Naive thymus-derived CD8-positive, alpha-beta T cell (primary cell): Measurements from ENCODE around the gene ABHD10. TPM values are rescaled to one million over a fixed set of nuclear protein-coding genes. Genes with fewer than 3 reads are reported as not detected.
A peak's percentile ranks its signal among the peaks of the same experiment; 100 is the strongest.
"Not testable (repeated sequence)": the region's sequence is repeated elsewhere in the genome, so short reads cannot be mapped to it uniquely, and the experiment has no call there.

Source experiments
- ATAC-seq, 2 donors: fragments of 150-1000 bp; cut with Tn5 transposase in 1 of 2; sonication (Bioruptor Pico), chemical (Tn5 transposase) in 1 of 2; 1 replicate in 1 of 2; 2 replicates in 1 of 2; pipeline ENCODE4 v1.10.0; 2021; ENCODE audit warnings: mild to moderate bottlenecking in 2 of 2, moderate library complexity in 2 of 2
- POLR2A ChIA-PET: fragments of 350-600 bp; sonication (Branson Sonifier 250); formaldehyde crosslinking; loops from one replicate; lab custom pipeline; 2021; ENCODE audit warnings: antibody characterized with exemption; lab: Charles Lee
- DNase-seq, 10 donors: peaks; one replicate each; pipeline versions ENCODE4 v3.0.0 to v3.0.0-alpha.2; 2020 to 2022
- H3K27ac Mint-ChIP-seq, 10 donors: one replicate each; pipeline ENCODE4 v1.8.0; 2020 to 2022; ENCODE audit warnings: mild to moderate bottlenecking in 10 of 10, mixed read lengths in 10 of 10, moderate library complexity in 4 of 10, inconsistent platforms in 1 of 10
- H3K27me3 Mint-ChIP-seq, 5 donors: one replicate each; pipeline ENCODE4 v1.8.0; 2021 to 2022; ENCODE audit warnings: mixed read lengths in 5 of 5
- H3K36me3 Mint-ChIP-seq, 3 donors: one replicate each; pipeline ENCODE4 v1.8.0; 2020 to 2022; ENCODE audit warnings: mixed read lengths in 3 of 3, mild to moderate bottlenecking in 2 of 3, inconsistent platforms in 1 of 3
- H3K4me1 Mint-ChIP-seq, 4 donors: one replicate each; pipeline ENCODE4 v1.8.0; 2021 to 2022; ENCODE audit warnings: mixed read lengths in 4 of 4
- H3K4me3 Mint-ChIP-seq, 10 donors: one replicate each; pipeline ENCODE4 v1.8.0; 2020 to 2022; ENCODE audit warnings: mild to moderate bottlenecking in 10 of 10, mixed read lengths in 10 of 10, moderate library complexity in 6 of 10, inconsistent platforms in 1 of 10
- H3K9me3 Mint-ChIP-seq, 9 donors: one replicate each; pipeline ENCODE4 v1.8.0; 2020 to 2022; ENCODE audit warnings: mixed read lengths in 9 of 9, mild to moderate bottlenecking in 3 of 9, inconsistent platforms in 1 of 9, moderate library complexity in 1 of 9
- polyA plus RNA-seq, 3 donors: library from polyadenylated mRNA; unstranded; fragments of 300-500 nt; fragmentation: Illumina TruSeq; gene quantifications; one replicate each; pipeline ENCODE4 v1.2.3, GENCODE V29; 2021
- total RNA-seq, 8 experiments: library from RNA in 2 of 8; stranded (reverse) in 2 of 8; gene quantifications; one replicate each; pipeline ENCODE4 v1.2.3 and lab custom pipeline; 2021 to 2026

Gene ABHD10
- total and polyA plus RNA-seq, 5 experiments from 2014 or later = 31.3 to 40.9 (median 39.2) TPM

DNA sequence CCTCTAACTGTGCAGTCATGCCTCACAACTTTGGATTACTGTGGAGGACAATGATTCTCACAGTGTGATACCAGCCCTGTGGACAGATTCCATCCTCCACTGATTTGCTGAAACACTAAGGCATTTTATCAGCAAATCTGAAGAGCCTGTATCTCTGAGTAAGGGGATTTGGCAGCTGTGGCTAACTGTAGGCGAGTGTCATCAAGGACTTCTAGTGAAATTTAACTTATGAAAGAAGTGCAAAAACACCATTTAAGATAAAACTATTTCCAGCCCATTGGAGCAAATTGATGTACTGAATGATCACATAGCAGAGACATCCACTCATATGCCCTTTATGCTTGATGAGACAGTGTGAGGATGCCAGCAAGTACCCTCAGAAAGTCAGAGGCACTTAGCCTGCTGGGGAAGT, 41.9 kb downstream of the ABHD10 start:
- Mint-ChIP-seq H3K9me3 (peaks cover 0 to 10% (median 0%) of the 10 kb centered on the region in 9 donors), H3K4me1 (no peaks in the 10 kb centered on the region), H3K27ac (no peak overlapping the region), H3K27me3 (peaks cover 0 to 3% (median 0%) of the 10 kb centered on the region in 5 donors), H3K4me3 (no peak overlapping the region), H3K36me3 (peaks cover 0 to 9% (median 0%) of the 10 kb centered on the region in 3 donors)
- DNase-seq (no peak), ATAC-seq (no peak)
- POLR2A ChIA-PET = no interaction called here

- H3K27me3 Mint-ChIP-seq = peaks cover 0 to 2% (median 0%) of the 10 kb centered on the region in 5 donors
- no peak overlapping the region for H3K27ac Mint-ChIP-seq
- POLR2A ChIA-PET = interaction anchor here (0.6 kb wide), 1 partner anchor 29 kb away, joined by 3 read pairs; no protein-coding TSS in a partner anchor
- peaks cover 0 to under 1% (median 0%) of the 10 kb centered on the region in 9 donors for H3K9me3 Mint-ChIP-seq
- ATAC-seq = no peak
- H3K4me3 Mint-ChIP-seq = no peak overlapping the region
- no peaks in the 10 kb centered on the region for H3K4me1 Mint-ChIP-seq
- peaks cover 0 to under 1% (median 0%) of the 10 kb centered on the region in 3 donors for H3K36me3 Mint-ChIP-seq
- no peak for DNase-seq
Measured at GRCh38 chr3:112027142-112027541, 48.3 kb downstream of the ABHD10 start.

- ATAC-seq (no peak), DNase-seq (no peak)
- H3K36me3 Mint-ChIP-seq = no peaks in the 10 kb centered on the region
- H3K27ac Mint-ChIP-seq = no peak overlapping the region
- POLR2A ChIA-PET = no interaction called here
- H3K4me1 Mint-ChIP-seq = no peaks in the 10 kb centered on the region
- no peak overlapping the region for H3K4me3 Mint-ChIP-seq
- H3K9me3 Mint-ChIP-seq = no peaks in the 10 kb centered on the region
- H3K27me3 Mint-ChIP-seq = peaks cover 0 to 2% (median 0%) of the 10 kb centered on the region in 5 donors
Measured at GRCh38 chr3:112027826-112028225, 49.0 kb downstream of the ABHD10 start.

DNA sequence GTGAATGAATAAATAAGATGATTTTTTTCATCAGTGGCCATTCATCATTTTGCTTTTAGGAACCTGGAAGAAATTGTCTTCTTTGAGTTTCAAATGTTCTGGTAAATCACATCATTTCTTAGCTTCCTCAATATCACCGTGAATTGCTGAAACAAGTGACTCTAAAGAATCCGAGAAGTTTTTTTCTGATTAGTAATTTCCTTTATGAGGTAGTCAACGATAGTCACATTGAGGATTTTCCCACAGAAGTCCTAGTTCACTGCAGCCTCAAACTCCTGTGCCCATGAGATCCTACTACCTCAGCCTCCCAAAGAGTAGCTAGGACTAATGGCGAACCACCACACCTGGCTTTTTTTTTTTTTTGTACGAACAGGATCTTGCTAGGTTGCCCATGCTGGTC, 52.1 kb downstream of the ABHD10 start:
- DNase-seq (no peak), ATAC-seq (no peak)
- H3K4me1 Mint-ChIP-seq = no peaks in the 10 kb centered on the region
- no peak overlapping the region for H3K4me3 Mint-ChIP-seq
- peaks cover 0 to 2% (median 0%) of the 10 kb centered on the region in 5 donors for H3K27me3 Mint-ChIP-seq
- H3K27ac Mint-ChIP-seq = no peak overlapping the region
- POLR2A ChIA-PET = no interaction called here
- no peaks in the 10 kb centered on the region for H3K36me3 Mint-ChIP-seq
- no peaks in the 10 kb centered on the region for H3K9me3 Mint-ChIP-seq

GRCh38 chr3:112032098-112032731, 53.4 kb downstream of the ABHD10 start:
- H3K9me3 Mint-ChIP-seq = no peaks in the 10 kb centered on the region
- no peak for ATAC-seq
- no peak overlapping the region for H3K4me3 Mint-ChIP-seq
- no peaks in the 10 kb centered on the region for H3K27me3 Mint-ChIP-seq
- POLR2A ChIA-PET = no interaction called here
- H3K27ac Mint-ChIP-seq = peak overlapping the region in 1 of 10 donors; percentile 9
- no peaks in the 10 kb centered on the region for H3K4me1 Mint-ChIP-seq
- H3K36me3 Mint-ChIP-seq = no peaks in the 10 kb centered on the region
- no peak for DNase-seq

- POLR2A ChIA-PET = no interaction called here
- H3K9me3 Mint-ChIP-seq = peaks cover 0 to 2% (median 0%) of the 10 kb centered on the region in 9 donors
- no peak within 1 kb of the TSS for H3K4me3 Mint-ChIP-seq
- H3K27me3 Mint-ChIP-seq = no peaks in the 10 kb centered on the region
- H3K27ac Mint-ChIP-seq = no peak within 1 kb of the TSS
- no peaks in the 10 kb centered on the region for H3K4me1 Mint-ChIP-seq
- no peaks in the 10 kb centered on the region for H3K36me3 Mint-ChIP-seq
- ATAC-seq (no peak), DNase-seq (no peak)
Measured at GRCh38 chr3:112034436-112034835, 55.6 kb downstream of the ABHD10 start, which contains the start of gene TMPRSS7. TMPRSS7 (plus strand) TSS chr3:112034736; CDS start chr3:112034846, 110 bp downstream.

GRCh38 chr3:112035241-112035640, 56.4 kb downstream of the ABHD10 start:
- Mint-ChIP-seq H3K9me3 (peaks cover 0 to 2% (median 0%) of the 10 kb centered on the region in 9 donors), H3K27ac (no peak overlapping the region), H3K36me3 (no peaks in the 10 kb centered on the region), H3K27me3 (no peaks in the 10 kb centered on the region), H3K4me1 (no peaks in the 10 kb centered on the region), H3K4me3 (no peak overlapping the region)
- ATAC-seq (no peak), DNase-seq (no peak)
- POLR2A ChIA-PET = no interaction called here

- POLR2A ChIA-PET, H3K9me3 Mint-ChIP-seq, DNase-seq, H3K27ac Mint-ChIP-seq, ATAC-seq, H3K27me3 Mint-ChIP-seq, H3K4me1 Mint-ChIP-seq, H3K4me3 Mint-ChIP-seq, H3K36me3 Mint-ChIP-seq: not testable (repeated sequence)
Measured at GRCh38 chr3:112037194-112037593, 58.4 kb downstream of the ABHD10 start.

DNA sequence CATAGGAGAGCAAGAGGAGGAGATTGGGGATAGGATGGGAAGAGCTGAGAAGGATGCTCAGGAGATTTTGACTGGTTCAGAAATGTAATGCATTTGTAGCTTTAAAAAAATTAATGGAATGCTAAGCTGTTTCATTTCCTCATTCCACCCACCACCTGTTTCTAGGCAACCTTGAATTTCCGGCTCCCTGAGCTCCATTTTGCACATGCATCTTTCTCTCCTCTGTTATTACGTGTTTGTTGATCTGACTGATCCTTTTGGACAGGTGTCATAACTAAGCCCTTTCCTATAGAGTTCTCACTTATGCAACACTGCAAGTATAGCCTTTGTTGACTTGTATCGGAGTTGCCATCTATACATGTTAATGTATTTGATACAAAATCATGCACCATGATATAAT, 60.0 kb downstream of the ABHD10 start:
- Mint-ChIP-seq H3K27ac (no peak overlapping the region), H3K36me3 (no peaks in the 10 kb centered on the region), H3K27me3 (no peaks in the 10 kb centered on the region), H3K9me3 (peaks cover 0 to 2% (median 0%) of the 10 kb centered on the region in 9 donors), H3K4me1 (no peaks in the 10 kb centered on the region), H3K4me3 (no peak overlapping the region)
- ATAC-seq = no peak
- POLR2A ChIA-PET = no interaction called here
- no peak for DNase-seq

DNA sequence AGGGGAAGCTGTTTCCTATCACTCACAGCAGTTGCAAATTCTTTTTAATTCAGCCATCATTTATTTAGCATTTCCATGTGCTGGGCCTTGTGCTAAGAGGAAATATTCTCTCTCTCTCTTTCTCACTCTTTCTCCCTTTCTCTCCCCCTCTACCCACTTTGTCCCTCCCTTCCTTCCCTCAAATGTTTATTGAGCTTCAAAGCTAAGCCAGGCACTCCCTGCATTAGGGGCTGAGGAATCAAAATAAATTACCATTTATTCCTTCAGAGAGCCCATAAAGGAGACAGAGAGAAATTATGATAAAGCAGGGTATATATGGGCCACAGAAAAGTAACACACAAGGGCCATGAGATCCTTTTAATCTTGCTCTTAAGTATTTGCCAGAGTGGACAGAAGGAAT, 62.5 kb downstream of the ABHD10 start:
- POLR2A ChIA-PET = no interaction called here
- Mint-ChIP-seq H3K27me3 (no peaks in the 10 kb centered on the region), H3K4me3 (no peak overlapping the region)

DNA sequence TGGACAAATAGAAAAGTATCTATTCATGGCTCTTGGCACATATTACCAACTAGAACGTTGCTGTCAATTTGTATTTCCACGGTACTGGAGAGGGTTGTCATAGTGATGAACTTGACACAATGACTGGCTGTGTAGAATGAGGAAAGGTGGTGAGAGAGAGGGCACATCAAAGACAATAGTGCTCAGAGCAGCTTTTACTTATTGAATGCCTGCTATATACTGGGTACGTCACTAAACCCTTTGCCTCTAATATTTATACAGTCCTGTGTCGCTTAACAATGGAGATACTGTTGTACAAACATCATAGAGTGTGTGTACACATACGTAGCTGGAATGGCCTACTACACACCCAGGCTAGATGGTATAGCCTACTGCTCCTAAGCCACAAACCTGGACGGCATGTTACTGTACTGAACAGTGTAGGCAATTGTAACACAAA, 64.0 kb downstream of the ABHD10 start:
- no peak overlapping the region for H3K4me3 Mint-ChIP-seq
- H3K9me3 Mint-ChIP-seq = no peaks in the 10 kb centered on the region
- no peaks in the 10 kb centered on the region for H3K4me1 Mint-ChIP-seq
- POLR2A ChIA-PET = no interaction called here
- peaks cover 0 to under 1% (median 0%) of the 10 kb centered on the region in 5 donors for H3K27me3 Mint-ChIP-seq
- ATAC-seq (no peak), DNase-seq (no peak)
- no peaks in the 10 kb centered on the region for H3K36me3 Mint-ChIP-seq
- H3K27ac Mint-ChIP-seq = no peak overlapping the region

More for the DNA sequence above, 62.5 kb downstream of the ABHD10 start:
- DNase-seq = no peak
- Mint-ChIP-seq H3K27ac (no peak overlapping the region), H3K36me3 (no peaks in the 10 kb centered on the region), H3K4me1 (no peaks in the 10 kb centered on the region), H3K9me3 (peaks cover 0 to 2% (median 0%) of the 10 kb centered on the region in 9 donors)
- ATAC-seq = no peak
